Heart left ventricle (tissue), 13 donors: ENCODE results near the gene ITGBL1.

Source experiments
- POLR2A ChIP-seq, 2 donors: fragments of 450-650 bp; IDR thresholded peaks; one replicate each; pipeline ENCODE4 v1.6.1; 2017; ENCODE audit warnings: antibody characterized with exemption in 2 of 2, mild to moderate bottlenecking in 2 of 2, moderate library complexity in 2 of 2
- TF ChIP-seq, protein P1 (sequence below), 12 donors: fragments of 200-600 bp; sonication (generic) in 4 of 12; IDR thresholded peaks; one replicate each; pipeline versions ENCODE4 v1.5.0 to v1.8.0; 2018 to 2022; ENCODE audit warnings: antibody characterized with exemption in 12 of 12, mild to moderate bottlenecking in 5 of 12
- donor health status: ischemic (EF 13 %, LVEDD 7.1; RV severe dilation, severe dysfunction).
- donor health status: DM: no; HTN: yes; CAD: no.
- donor health status: DM: no; HTN: no; CAD: no.
- donor health status: ischemic (EF 25% LVEDD 6.9; RV normal size, moderate dysfunction).
- donor health status: ischemic (EF 25% LVEDD 5.7; RV mildly dilated, moderate dysfunction).
- donor health status: ischemic (EF 35%, LVEDD 5.7; RV mildly dilated, moderate dysfunction).
- donor health status: nonischemic (EF 11% LVEDD 7.7; RV severe dilation, severe dysfunction).
- donor health status: DM: yes; HTN: yes; CAD: no.
- donor health status: PGD.
- donor health status: ischemic (EF 29% LVEDD 5.4; RV normal size, mild dysfunction).
- donor health status: nonischemic (EF 23%, LVEDD 6.1; RV moderate dilation, normal function).

DNA sequence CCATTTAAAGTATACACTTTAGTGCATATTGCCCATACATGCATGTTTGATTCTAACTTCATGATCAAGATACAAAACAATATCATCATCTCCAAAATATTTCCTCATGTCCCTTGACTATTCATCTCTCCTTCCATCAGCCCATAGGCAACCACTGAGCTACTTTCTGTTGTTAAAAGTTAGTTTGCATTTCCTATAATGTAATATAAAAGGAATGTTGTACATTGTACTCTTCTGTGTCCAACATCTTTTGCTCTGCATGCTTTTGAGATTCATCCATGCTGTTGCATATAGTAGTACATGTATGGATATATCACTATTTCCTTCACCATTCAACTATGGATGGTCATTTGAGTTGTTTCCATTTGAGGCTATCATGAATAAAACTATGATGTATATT lies 74.7 kb downstream of the ITGBL1 start:
- TF ChIP-seq, protein P1, sequence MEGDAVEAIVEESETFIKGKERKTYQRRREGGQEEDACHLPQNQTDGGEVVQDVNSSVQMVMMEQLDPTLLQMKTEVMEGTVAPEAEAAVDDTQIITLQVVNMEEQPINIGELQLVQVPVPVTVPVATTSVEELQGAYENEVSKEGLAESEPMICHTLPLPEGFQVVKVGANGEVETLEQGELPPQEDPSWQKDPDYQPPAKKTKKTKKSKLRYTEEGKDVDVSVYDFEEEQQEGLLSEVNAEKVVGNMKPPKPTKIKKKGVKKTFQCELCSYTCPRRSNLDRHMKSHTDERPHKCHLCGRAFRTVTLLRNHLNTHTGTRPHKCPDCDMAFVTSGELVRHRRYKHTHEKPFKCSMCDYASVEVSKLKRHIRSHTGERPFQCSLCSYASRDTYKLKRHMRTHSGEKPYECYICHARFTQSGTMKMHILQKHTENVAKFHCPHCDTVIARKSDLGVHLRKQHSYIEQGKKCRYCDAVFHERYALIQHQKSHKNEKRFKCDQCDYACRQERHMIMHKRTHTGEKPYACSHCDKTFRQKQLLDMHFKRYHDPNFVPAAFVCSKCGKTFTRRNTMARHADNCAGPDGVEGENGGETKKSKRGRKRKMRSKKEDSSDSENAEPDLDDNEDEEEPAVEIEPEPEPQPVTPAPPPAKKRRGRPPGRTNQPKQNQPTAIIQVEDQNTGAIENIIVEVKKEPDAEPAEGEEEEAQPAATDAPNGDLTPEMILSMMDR (IDR thresholded peaks at IDR 0.05): no peak
- TF ChIP-seq POLR2A (IDR thresholded peaks at IDR 0.05): no peak
